GM12872 (cell line): ENCODE data around the gene GIPC1.

Experiments
- CTCF ChIP-seq: IDR thresholded peaks from 3 replicates; pipeline ENCODE4 v1.5.1; 2011; ENCODE audit warnings: low read depth, mild to moderate bottlenecking, low read length, moderate library complexity; ENCODE audit not compliant: insufficient read depth

The GIPC1 gene

DNA sequence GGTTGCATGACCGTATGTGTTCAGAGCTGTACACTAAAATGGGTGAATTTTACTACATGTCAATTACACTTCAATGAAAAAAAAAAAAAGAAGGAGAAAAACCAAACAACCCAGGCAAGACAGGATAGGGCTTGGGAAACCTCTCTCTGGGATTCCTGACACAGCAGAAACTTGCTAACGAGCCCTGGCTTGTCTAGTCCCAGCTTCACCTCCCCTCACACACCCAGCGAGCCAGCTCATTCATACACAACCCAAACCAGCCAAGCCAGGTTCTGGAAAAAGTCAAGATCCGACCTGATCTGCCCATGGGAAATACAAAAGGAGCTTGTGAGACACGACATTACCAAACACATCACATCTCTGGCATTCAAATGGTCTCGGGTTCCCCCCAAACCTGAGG is 29.8 kb upstream of the GIPC1 start:
- no peak for TF ChIP-seq CTCF

DNA sequence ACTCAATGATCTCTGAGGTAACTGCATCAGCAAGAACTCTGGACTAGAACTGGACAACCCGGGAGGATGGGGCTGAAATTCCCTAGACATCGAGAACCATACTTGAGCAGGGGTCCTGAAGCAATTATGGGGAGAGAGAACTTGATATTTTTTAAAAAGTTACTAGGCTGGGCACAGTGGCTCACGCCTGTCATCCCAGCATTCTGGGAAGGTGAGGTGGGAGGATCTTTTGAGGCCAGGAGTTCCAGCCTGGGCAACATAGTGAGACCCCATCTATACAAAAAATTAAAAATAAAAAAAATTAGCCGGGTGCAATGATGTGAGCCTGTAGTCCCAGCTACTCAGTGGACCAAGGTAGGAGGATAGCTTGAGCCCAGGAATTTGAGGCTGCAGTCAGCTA is 24.6 kb upstream of the GIPC1 start:
- TF ChIP-seq CTCF: no peak

DNA sequence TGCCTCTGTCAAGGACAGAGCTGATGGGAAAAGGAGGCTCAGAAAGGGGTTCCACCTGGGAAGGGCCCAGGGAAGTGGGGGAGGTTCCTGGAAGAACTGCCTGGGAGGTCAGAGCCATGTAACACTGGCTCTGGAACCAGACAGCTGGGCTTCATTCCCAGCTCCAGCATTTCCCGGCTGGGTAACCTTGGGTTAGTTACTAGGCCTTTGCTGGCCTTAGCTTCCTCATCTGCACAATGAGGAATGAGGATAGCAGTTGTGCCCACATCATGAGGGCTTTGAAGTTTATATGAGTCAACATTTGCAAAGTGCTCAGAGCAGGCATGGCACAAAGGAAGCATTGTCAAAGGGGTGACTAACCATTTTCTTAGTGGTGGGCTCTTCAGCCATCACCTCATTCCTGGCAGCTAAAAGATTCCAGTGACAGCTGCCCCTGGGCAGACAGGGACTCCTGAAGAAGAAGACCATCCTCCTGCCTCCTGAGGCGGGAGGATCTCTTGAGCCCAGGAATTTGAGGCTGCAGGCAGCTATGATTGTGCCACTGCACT is 24.0 kb upstream of the GIPC1 start:
- TF ChIP-seq CTCF: no peak

GRCh38 chr19:14519245-14519859 is 23.4 kb upstream of the GIPC1 start:
- TF ChIP-seq CTCF: no peak

DNA sequence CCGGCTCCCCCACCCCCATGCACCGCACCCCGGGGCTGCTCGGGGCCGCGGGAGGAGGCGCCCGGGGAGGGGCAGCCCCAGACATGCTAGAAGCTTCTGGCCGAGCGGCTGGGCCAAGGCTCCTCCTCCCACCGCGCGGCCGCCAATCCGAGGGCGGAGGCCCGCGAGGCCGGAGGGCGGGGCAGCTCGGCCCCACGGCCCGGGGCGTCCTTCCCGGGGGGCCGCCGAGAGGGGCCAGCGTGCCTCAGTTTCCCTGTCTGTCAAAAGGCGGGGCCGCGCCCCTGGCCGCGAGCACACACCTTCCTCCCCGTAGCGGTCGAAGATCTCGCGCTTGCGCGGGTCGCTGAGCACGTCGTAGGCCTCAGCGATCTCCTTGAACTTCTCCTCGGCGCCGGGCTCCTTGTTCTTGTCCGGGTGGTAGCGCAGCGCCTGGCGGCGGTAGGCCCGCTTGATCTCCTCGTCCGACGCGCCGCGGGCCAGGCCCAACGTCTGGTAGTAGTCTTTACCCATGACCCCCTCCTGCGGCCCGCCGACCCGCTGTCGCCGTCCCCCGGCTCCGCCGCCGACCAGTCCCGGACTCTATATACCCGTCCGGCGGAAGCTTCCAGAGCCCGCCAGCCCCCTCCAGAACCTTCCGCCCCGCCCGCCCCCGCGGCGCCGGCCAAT is 22.0 kb upstream of the GIPC1 start, which contains the start of gene DNAJB1:
DNAJB1 (minus strand) TSS at position 558 of the 666 bp plus-strand sequence; CDS start at position 510, 48 bp downstream.
- TF ChIP-seq CTCF: no peak

DNA sequence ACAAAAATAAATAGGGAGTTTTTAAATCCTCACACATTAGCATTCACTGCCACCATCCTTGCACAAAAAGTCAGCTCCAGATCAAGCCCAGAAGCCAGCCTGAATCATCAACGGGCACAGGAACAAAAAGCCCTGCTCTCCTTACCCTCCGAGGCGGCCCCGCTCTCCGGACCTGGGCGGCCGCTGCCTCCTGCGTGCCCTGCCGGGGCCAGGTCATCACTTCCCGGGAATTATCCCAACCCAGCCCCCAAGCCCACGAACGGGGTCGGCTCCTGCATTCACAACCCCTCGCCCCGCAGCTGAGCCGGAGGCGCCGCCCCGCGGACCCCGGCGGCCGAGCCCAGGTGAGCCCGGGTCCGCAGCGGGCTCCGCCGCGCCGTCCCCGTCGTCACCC is 21.5 kb upstream of the GIPC1 start:
- TF ChIP-seq CTCF: no peak

GRCh38 chr19:14516746-14517438 is 21.0 kb upstream of the GIPC1 start:
- TF ChIP-seq CTCF: no peak
